Activated CD8-positive, alpha-beta memory T cell treated with anti-CD3 and anti-CD28 coated beads, Interleukin-2, amount 50 U/mL, for 1 hour (primary cell): ENCODE data around the gene CNOT4.
"Not testable (repeated sequence)": the region's sequence is repeated elsewhere in the genome, so short reads cannot be mapped to it uniquely, and the experiment has no call there.

Experiments used
- DNase-seq: peaks from one replicate; pipeline ENCODE4 v3.0.0-alpha.2; 2020; ENCODE audit errors: extremely low read depth

CNOT4 gene

DNA sequence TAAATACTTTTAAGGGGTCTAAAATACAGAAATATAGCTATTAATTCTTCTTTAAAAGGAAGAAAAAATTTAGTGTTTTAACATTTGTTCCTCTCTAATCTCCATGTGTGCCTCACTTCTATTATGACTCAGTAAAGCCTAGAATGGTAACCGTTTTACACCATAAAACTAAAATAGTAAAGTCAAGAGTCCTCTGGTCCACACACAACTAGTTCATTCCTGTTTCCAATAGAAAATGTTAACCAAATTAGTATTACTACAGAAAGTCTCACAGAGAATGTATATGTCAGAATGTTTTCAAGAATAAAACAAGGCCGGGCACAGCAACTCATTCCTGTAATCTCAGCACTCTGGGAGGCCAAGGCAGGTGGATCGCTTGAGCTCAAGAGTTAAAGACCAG is 55.8 kb downstream of the CNOT4 start:
- no peak for DNase-seq

DNA sequence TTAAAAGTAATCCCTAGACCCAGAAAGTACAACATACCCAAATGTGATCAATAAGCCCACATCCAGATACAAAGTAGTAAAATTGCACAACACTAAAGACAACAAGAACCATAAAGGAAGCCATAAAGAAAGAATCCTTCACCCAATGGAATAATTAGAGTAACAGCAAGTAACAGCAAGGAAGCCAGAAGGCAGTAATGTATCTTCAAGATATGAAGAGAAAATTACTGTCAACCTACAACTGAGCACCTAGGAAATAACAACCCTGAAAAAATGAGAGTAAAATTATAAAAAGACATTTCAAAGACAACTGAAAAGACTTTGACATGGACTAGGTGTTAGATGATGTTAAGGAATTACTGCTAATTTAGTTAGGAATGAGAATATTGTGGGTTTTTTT is 60.5 kb downstream of the CNOT4 start:
- no peak for DNase-seq

DNA sequence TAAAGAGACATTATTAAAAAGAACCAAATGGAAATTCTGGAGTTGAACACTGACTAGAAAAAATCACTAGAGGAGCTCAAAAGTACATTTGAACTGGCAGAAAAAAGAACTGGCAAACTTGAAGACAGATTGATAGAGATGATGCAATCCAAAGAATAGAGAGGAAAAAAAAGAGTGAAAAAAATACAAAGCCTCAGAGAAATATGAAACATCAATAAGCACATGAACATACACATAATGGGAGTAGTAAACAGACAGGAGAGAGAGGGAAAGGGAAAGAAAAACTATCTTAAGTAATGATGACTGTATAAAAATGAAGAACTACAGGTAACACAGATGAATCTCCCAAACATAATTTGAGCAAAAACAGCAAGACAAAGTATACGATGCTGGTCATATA is 61.1 kb downstream of the CNOT4 start:
- DNase-seq = no peak

DNA sequence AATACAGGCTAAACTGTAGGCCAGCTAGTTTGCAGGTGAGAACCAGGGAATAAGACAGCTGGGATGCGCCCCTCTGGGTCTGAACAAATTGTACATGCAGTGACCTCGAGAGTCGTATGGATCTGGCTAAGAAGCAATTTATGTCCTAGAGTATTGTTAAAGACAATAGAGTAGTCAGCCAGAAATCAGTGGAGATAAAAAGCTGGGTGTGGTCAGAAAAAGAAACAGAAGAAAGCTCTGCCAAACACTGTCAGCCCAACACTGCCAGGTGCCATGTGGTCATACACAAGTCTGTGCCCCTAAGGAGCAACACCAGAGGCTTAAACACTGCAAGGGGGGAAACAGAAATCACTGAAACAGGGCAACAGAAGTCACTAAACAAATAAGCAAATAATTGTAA is 62.2 kb downstream of the CNOT4 start:
- DNase-seq = no peak

DNA sequence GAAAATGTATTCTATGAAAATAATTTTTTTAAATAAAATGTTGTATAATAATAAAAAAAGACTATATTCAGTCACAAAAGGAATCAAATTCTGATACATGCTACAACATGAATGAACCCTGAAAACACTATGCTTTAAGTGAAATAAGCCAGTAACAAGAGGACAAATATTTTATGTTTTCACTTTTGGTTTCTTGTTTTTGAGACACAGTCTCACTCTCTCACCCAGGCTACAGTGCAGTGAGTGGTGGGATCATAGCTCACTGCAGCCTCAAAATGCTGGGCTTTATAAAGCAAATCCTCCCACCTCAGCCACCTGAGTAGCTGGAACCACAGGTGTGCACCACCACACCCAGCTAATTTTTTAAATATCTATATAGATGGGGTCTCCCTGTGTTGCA is 64.2 kb downstream of the CNOT4 start:
- no peak for DNase-seq

DNA sequence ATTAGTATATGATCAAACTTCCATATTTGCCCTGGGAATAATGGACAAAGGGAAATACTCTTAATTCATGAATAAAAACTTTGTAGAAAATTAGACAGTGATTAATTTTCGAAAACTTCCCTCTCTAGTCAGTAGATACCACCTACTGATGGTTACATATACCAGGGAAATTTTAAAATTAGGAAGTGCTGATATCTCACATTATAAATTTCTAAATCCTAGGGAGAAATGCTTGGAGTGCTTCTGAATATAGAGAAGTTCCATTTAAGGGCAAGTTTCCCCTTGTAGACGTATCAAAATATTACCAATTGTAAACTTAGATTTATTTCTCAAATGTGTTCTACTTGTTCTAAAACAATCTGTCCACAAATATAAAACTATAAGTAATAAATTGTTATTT is 64.6 kb downstream of the CNOT4 start:
- not testable (repeated sequence) for DNase-seq

DNA sequence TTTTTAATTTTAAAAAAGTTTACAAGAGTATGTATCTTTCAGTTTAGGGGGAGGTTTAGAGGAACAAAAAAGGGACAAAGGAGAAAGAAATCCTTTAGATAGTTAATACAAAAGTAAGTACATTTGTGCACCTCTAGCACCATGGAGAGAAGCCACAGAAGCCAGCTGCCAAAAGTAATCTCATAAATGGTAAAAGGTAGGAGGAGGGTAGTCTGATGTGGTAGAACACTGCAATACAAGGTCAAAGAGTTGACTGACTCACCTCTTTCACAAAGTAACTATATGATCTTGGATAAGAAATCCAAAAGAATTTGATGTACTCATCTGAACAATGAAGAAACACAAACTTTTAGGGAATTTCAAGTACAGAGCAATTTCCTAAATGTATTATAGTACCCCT is 68.1 kb downstream of the CNOT4 start:
- no peak for DNase-seq

DNA sequence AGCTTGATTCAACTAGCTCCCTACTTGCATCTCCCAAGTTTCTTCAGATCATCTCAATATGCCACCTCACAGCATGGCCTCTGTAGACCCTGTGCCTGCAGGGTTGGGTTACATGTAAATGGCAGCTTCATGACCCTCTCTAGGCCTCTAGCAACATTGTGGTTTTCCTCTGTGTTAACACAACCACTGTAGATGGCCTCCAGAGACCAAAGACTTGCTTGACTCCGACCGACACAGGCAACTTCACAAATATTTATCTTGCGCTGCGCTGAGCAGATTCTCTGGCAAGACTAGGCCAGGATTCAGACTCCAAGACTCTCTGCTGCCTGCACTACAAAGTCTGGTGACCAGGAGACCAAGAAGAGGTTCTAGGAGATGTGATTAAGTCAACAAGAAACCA is 75.9 kb downstream of the CNOT4 start:
- DNase-seq = no peak

DNA sequence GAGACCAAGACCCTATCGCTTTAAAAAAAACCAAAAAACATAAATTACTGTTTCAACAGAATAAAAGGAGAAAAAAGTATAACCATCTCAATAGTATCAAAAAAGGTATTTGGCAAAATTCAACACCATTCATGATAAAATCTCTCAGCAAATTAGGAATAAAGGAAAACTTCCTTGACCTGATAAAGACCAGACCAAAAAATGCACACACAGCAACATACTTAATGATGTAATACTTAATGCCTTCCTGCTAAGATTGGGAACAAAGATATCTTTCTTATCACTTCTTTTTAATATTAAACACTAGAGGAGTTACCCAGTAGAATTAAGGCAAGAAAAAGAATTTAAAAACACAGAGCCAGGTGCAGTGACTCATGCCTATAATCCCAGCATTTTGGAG is 79.3 kb downstream of the CNOT4 start:
- no peak for DNase-seq

DNA sequence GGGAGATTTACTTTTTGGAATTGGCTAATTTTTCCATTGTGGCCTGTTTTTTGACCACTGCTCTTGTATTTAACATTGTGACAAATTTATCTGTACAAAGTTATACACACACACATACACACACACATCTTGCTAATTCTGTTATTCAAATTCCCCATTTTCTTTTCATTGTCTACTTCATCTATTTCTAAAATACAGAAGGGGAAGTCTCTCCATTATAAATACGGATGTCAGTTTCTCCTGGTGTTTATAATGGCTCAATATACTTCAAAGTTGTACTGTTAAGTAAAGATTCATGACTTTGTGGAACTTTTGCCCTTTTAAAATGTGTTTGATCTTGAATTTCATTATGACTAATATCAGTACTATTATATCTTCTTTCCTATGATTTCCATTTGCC is 81.0 kb downstream of the CNOT4 start:
- DNase-seq = no peak

DNA sequence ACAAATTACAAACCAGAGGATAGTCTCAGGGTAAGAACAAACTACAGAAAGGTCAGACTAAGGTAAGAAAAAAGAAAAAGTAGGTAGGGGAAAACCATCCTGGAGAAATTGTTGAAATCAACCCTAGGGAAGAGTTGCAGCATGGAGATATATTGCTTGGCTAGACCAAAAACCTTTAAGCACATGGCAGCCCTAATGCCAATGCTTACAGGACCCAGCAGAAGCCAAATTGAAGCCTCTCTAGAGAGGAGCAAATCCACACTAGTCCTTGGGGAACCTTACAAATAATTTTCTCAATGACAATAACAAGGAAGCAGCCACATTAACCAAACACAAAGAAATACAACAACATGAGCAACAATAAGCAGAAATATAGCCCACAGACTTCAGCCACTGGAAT is 81.9 kb downstream of the CNOT4 start:
- no peak for DNase-seq

DNA sequence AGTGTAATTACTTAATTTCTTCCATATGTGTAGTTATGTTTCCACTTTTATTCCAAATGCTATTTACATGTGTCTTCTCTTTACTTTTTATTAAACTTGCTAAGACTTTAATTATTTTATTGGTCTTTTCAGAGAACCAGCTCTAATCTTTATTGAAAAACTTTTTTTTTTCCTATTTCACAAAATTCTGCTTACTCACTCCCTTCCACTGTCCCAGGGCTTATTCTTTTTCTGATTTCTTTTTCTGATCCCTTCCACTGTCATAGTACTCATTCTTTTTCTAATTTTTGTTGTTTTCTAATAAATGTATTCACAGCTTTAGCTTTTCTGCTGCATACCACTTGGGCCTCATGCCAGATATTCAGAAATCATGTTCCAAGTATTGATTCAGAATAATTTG is 82.7 kb downstream of the CNOT4 start:
- DNase-seq = no peak

DNA sequence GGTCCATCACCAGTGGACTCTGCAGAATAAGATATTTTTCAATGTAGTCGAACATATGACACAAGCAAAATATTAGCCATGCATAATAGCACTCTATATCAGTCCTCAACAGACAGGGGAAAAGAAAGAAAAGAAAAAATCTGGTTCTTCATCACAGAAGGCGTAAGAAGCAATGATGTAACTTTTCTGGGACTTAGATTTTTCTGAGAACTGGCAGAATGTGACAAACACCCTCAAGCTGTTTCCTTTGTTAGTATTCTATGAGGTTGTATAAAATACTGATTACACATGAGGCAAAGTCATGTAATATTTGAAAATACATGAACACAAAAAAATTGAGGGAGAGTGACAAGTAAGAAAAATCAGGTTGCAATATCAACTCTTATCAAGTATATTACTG is 84.9 kb downstream of the CNOT4 start:
- DNase-seq = no peak

DNA sequence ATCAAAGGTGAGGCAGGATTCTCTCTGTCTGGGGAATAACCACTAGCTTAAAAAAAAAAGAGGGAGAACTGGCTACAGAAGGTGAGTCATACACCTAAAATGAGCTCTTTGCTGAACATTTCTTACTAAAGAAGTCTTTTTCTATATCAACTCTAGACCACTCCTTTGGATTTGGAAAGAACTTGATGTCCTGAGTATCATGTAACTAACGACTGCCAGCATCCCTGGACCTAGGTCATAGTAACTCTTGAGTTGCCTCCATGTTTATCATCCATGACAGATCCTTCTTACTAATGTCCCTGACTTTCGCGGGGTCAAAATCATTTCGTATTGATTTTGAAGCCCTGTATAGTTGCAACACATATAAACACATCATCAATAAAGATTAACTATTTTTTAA is 89.1 kb downstream of the CNOT4 start:
- no peak for DNase-seq

DNA sequence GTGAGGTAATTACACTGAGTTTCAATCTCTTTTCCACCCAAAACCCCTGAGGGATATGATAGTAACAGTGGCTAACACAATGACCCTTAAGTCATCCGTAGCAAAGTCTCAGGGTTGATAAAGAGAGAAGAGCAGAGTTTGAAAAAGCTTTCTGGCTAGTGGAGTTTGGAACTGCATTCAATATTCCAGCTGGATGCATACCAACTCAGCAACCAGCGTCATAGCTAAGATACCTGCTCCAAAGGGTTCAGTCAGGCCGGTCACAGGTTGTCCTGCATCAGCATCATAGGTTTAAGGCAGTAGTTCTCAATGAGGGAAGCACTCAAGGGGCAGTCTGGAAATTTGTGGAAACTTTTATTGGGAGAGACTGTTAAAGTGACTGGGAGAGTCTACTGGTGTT is 93.5 kb downstream of the CNOT4 start:
- no peak for DNase-seq

DNA sequence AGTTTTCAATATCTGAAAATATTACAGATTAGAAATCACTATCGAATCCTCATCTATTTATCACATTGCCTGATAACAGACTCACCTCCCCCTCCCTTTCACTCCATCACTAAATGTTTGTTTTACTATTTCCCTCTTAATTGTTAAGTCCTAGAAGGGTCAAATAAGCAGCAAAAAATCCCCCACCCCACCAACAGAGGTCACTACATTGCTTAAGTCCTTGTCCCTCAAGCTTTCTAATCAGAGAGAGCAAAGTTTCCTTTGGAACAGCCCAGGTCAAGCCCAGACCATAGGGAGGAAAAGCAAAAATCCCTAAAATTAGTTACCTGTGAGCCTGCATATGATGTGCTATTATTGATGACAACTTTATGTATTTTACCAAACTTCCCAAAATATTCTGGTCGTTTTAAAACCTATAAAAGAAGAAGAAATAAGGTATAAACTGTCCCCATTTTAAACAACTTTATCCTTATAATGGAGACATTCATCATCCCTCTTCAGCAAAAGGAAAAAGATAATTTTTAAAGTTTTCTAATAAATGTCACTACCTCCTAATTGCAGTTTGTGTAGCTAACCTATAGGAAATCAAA is 95.0 kb downstream of the CNOT4 start:
- no peak for DNase-seq

DNA sequence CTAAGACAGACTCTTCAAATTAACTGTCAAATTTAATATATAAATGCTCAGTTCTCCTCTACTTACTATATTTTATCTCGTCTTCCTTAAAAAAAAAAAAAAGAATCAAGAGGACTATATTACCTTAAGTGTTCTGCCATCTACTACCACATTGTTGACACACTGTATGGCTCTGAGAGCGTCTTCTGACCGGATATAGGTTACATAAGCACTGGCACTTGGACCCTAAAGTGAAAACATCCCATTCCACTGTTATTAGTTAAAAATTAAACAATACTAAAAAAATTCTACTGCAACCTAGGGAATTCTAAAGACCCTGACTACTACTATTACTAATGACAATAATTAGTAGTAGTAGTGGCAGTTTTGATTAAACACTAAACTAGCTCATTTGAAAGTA is 95.7 kb downstream of the CNOT4 start:
- DNase-seq = no peak

DNA sequence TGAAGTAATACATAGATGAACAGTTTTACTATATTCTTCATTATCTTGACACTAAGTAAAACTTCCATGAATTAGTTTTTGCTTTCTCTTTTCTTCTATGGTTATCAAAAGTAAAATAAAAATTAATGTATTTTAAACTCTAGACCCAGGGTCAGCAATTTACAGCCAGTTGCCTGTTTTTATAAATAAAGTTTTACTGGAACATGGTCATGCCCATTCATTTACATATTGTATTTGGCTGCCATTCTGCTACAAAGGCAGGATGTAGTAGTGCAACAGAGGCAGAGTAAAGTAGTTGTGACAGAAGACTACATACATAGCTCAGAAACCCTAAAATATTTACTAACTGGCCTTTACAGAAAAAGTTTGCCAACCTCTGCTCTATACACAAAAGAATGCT is 98.8 kb downstream of the CNOT4 start:
- DNase-seq = no peak

DNA sequence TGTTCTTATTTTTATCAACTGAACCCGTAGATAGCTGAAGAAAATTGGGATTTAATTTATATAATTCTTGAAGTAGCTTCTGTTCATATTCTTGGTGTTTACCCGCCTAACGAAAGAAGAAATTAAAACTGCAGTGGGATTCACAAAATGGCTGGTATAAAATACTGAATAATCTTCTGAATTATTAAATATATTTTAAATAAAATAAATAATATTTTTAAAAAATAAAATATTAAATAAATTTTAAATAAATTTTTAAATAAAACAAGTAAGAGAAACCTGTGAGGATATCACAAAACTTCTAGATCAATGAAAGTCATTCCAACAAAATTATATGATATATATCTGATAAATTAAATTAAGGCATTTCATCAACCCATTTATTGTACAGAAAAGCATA is 99.4 kb downstream of the CNOT4 start:
- DNase-seq = no peak

DNA sequence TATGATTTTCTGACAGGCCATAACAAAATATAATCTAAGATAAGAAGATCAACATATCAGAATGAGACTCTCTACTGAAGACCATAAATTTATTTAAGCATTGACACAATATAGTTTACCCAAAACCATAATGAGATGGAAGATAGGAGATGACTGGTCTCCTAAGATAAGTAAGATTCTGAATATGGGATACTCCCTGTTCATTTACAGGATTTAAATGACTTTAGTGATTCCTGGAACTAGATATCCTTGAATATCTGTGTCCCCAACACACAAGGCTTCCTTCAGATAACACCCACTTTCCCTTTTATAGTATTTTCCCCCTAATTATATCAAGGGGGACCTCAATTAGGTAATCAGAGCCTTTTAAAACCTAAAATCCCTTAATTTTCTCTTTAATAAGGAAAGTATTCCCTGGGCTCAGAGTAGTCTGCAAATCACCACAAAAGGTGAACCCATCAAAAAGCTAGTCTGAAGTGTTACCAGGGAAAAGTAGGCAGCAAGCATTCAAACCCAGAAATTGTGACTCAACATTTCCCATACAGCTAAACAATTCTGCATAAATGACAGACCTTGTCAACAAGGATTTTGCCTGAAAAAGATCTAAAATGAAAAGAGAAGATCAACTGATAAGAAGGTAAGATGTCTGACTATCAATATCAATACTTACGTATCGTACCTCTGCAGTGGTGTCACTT is 99.9 kb downstream of the CNOT4 start:
- no peak for DNase-seq

DNA sequence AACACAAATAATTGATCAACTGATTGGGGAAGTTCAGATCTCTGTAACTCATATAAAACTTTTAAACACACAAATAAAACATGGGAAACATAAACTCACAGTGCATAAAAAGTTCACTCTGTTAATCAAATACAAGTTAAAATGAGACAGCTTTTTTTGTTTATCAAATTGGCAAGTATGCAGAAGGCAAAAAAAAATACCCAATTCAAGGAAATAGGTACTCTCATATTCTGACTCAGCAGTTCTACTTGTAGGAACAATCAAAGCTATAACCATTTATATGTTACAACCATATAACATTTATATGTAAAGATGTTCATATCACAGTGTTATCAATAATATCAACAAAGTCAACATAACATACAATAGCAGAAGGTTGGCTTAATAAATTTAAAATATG is 102.0 kb downstream of the CNOT4 start:
- DNase-seq = no peak

DNA sequence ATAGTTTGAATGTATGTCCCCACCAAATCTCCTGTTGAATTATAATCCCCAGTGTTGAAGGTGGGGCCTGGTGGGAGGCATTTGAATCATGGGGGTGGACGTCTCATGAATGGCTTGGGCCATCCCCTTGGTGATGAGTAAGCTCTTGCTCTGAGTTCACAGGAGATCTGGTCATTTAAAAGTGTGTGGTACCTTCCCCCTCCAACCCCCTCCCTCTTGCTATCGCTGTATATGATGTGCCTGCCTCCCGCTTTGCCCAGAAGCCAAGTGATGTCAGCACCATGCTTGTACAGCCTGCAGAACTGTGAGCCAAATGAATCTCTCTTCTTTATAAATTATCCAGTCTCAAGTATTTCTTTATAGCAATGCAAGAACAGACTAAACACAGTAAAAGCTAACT is 103.0 kb downstream of the CNOT4 start:
- no peak for DNase-seq

DNA sequence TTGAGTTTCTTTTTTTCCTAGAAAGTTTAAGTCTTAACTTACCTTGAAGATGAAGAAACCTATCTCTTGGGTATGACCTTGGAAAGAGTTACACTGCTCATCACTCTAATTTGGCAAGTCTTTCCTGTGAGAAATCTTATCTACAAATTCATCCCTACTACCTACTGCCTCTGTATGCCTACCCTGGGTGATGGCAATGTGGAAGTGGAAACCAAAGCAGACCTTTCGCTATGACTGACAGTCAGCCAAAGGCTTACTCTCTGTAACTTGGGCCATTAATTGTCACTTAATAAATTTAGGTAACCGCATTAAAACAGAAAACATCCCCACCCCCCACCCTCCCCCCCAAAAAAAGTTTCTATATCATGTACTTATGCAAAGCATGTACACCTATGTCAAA is 103.9 kb downstream of the CNOT4 start:
- DNase-seq = no peak

DNA sequence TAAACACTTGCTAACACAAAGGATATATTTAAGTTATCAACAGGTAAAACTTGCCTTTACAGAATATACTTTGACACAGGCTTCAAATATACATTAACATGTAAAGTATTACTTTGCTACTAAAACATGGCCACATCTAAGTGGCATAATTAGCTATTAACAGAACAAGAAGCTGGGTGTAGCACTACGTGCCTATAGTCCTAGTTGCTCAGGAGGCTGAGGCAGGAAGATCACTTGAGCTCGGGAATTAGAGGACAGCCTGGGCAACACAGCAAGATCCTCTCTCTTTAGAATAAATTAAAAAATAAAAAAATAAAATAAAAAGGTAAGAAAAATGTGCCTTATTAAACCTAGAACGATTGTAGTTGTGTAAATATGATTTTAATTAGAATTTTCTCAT is 106.6 kb downstream of the CNOT4 start:
- DNase-seq = no peak
